HepG2 (cell line): ENCODE measurements around the gene PGPEP1. TPM values are rescaled to one million over a fixed set of nuclear protein-coding genes. Genes with fewer than 3 reads are reported as not detected.

Source experiments
- AKAP8 ChIP-seq: sonication (generic); formaldehyde crosslinking; IDR thresholded peaks from 2 replicates; pipeline ENCODE4 v1.5.1; 2020; ENCODE audit warnings: mild to moderate bottlenecking, missing genetic modification reagents
- ATF3 ChIP-seq: sonication (generic); formaldehyde crosslinking; IDR thresholded peaks from 2 replicates; pipeline ENCODE4 v1.4.0; 2020; ENCODE audit warnings: missing genetic modification reagents
- CENPT ChIP-seq: sonication (generic); formaldehyde crosslinking; IDR thresholded peaks from 2 replicates; pipeline ENCODE4 v1.8.0; 2022; ENCODE audit warnings: low read depth, mild to moderate bottlenecking, moderate library complexity, missing genetic modification reagents
- CTCF ChIP-seq: sonication (generic); formaldehyde crosslinking; IDR thresholded peaks from 2 replicates; pipeline ENCODE4 v1.5.0; 2020; ENCODE audit warnings: mild to moderate bottlenecking, missing genetic modification reagents, moderate library complexity
- DBP ChIP-seq: sonication (generic); formaldehyde crosslinking; IDR thresholded peaks from 2 replicates; pipeline ENCODE4 v1.4.0; 2020; ENCODE audit warnings: missing genetic modification reagents; ENCODE audit errors: not compliant biosample characterization
- FLYWCH1 ChIP-seq: sonication (generic); formaldehyde crosslinking; IDR thresholded peaks from 2 replicates; pipeline ENCODE4 v1.8.1; 2023; ENCODE audit warnings: mild to moderate bottlenecking, missing genetic modification reagents
- HMGA1 ChIP-seq: sonication (generic); formaldehyde crosslinking; conservative IDR thresholded peaks from 2 replicates; pipeline ENCODE4 v1.4.0; 2020; ENCODE audit warnings: missing genetic modification reagents
- HNRNPK ChIP-seq: fragments of 200-400 bp; formaldehyde crosslinking; IDR thresholded peaks from 2 replicates; pipeline ENCODE4 v1.6.1; 2018; ENCODE audit warnings: low read length, low read depth, moderate library complexity, mild to moderate bottlenecking; ENCODE audit not compliant: poor library complexity, severe bottlenecking
- MIER3 ChIP-seq: IDR thresholded peaks from 2 replicates; pipeline ENCODE4 v1.6.1; 2016; ENCODE audit warnings: missing compliant biosample characterization, borderline replicate concordance
- SALL1 ChIP-seq: sonication (generic); formaldehyde crosslinking; IDR thresholded peaks from 2 replicates; pipeline ENCODE4 v1.8.0; 2022; ENCODE audit warnings: mild to moderate bottlenecking, missing genetic modification reagents
- SRSF4 ChIP-seq: fragments of 200-400 bp; formaldehyde crosslinking; IDR thresholded peaks from one replicate; pipeline ENCODE4 v1.6.1; 2018; ENCODE audit warnings: mild to moderate bottlenecking, low read depth, low read length, moderate library complexity; ENCODE audit not compliant: poor library complexity, severe bottlenecking
- ZBTB2 ChIP-seq: sonication (generic); formaldehyde crosslinking; IDR thresholded peaks from 2 replicates; pipeline ENCODE4 v1.8.0; 2022; ENCODE audit warnings: low read depth, missing genetic modification reagents
- ZNF446 ChIP-seq: sonication (generic); formaldehyde crosslinking; IDR thresholded peaks from 2 replicates; pipeline ENCODE4 v1.5.0; 2020; ENCODE audit warnings: mild to moderate bottlenecking, missing genetic modification reagents
- ZNF557 ChIP-seq: sonication (generic); formaldehyde crosslinking; IDR thresholded peaks from 2 replicates; pipeline ENCODE4 v1.4.0; 2020; ENCODE audit warnings: missing genetic modification reagents
- ZNF580 ChIP-seq: IDR thresholded peaks from 2 replicates; pipeline ENCODE4 v1.6.1; 2016; ENCODE audit warnings: low read depth, borderline replicate concordance
- ZNF589 ChIP-seq: sonication (generic); formaldehyde crosslinking; conservative IDR thresholded peaks from 2 replicates; pipeline ENCODE4 v1.8.0; 2022; ENCODE audit warnings: mild to moderate bottlenecking, moderate library complexity, missing genetic modification reagents
- ZNF780A ChIP-seq: sonication (generic); formaldehyde crosslinking; IDR thresholded peaks from 2 replicates; pipeline ENCODE4 v1.8.0; 2022; ENCODE audit warnings: mild to moderate bottlenecking, missing genetic modification reagents, moderate library complexity
- ZNF781 ChIP-seq: sonication (generic); formaldehyde crosslinking; IDR thresholded peaks from 2 replicates; pipeline ENCODE4 v1.5.1; 2020; ENCODE audit warnings: borderline replicate concordance, mild to moderate bottlenecking, missing genetic modification reagents; ENCODE audit errors: not compliant biosample characterization
- polyA plus RNA-seq, 8 experiments: library from polyadenylated mRNA; depleted of rRNA in 3 of 8; stranded (reverse) in 7 of 8; unstranded in 1 of 8; fragments of >200 nt; fragmentation: Illumina TruSeq in 4 of 8; extraction: Trizol in 4 of 8; gene quantifications; 2 replicates each; pipeline versions ENCODE4 v1.2.1 to v1.2.3, GENCODE V29; 2011 to 2016; ENCODE audit warnings: low read depth in 4 of 8, missing spikeins in 1 of 8, mixed read lengths in 1 of 8; ENCODE audit not compliant: insufficient read depth in 1 of 8
- total RNA-seq, 5 experiments: library from RNA; depleted of rRNA; stranded (reverse); fragments of >200 nt; fragmentation: Illumina TruSeq; extraction: Trizol; gene quantifications; 2 replicates each; pipeline ENCODE4 v1.2.3, GENCODE V29; 2016; ENCODE audit warnings: low read depth in 1 of 5
- TF ChIP-seq, protein P1 (sequence below): sonication (generic); formaldehyde crosslinking; IDR thresholded peaks from 2 replicates; pipeline ENCODE4 v1.4.0; 2020; ENCODE audit warnings: mild to moderate bottlenecking, missing genetic modification reagents
- TF ChIP-seq, protein P2 (sequence below): sonication (generic); formaldehyde crosslinking; IDR thresholded peaks from 2 replicates; pipeline ENCODE4 v1.5.0; 2020; ENCODE audit warnings: mild to moderate bottlenecking, missing genetic modification reagents

The PGPEP1 gene
- total and polyA plus RNA-seq, 2 of the 13 experiments (the other 11 are each of a cell fraction or from before 2014, with no cell fraction given), result 53.1 to 56.6 TPM

- TF ChIP-seq ZNF580 (no peak), SRSF4 (peak; percentile 54), HNRNPK (peak; percentile 81), CTCF (peak; percentile 5; the same call in 1 of the 2 replicates), ZNF589 (CRISPR knock-in tag) (0 out of 2 replicates have a peak, but pooled peaks have one; percentile 30), ATF3 (CRISPR knock-in tag) (no peak), FLYWCH1 (CRISPR knock-in tag) (no peak), DBP (CRISPR knock-in tag) (no peak), AKAP8 (CRISPR knock-in tag) (peak; percentile 95), HMGA1 (no peak), ZNF780A (CRISPR knock-in tag) (0 out of 2 replicates have a peak, but pooled peaks have one; percentile 40), ZNF446 (CRISPR knock-in tag) (0 out of 2 replicates have a peak, but pooled peaks have one; percentile 19), MIER3 (CRISPR knock-in tag) (no peak), ZNF781 (CRISPR knock-in tag) (peak; percentile 33), CENPT (CRISPR knock-in tag) (no peak), ZBTB2 (CRISPR knock-in tag) (peak; percentile 28; the same call in 1 of the 2 replicates), SALL1 (CRISPR knock-in tag) (peak; percentile 67), ZNF557 (no peak)
- TF ChIP-seq, protein P1, sequence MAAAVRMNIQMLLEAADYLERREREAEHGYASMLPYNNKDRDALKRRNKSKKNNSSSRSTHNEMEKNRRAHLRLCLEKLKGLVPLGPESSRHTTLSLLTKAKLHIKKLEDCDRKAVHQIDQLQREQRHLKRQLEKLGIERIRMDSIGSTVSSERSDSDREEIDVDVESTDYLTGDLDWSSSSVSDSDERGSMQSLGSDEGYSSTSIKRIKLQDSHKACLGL, result no peak
- TF ChIP-seq, protein P2, sequence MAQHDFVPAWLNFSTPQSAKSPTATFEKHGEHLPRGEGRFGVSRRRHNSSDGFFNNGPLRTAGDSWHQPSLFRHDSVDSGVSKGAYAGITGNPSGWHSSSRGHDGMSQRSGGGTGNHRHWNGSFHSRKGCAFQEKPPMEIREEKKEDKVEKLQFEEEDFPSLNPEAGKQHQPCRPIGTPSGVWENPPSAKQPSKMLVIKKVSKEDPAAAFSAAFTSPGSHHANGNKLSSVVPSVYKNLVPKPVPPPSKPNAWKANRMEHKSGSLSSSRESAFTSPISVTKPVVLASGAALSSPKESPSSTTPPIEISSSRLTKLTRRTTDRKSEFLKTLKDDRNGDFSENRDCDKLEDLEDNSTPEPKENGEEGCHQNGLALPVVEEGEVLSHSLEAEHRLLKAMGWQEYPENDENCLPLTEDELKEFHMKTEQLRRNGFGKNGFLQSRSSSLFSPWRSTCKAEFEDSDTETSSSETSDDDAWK (CRISPR knock-in tag), result no peak
Observed at GRCh38 chr19:18390065-18390907, 49.9 kb downstream of the PGPEP1 start (continued).
